ENCODE data around the gene DHPS. TPM values are rescaled to one million over a fixed set of nuclear protein-coding genes. Genes with fewer than 3 reads are reported as not detected.
"Not testable (repeated sequence)": the region's sequence is repeated elsewhere in the genome, so short reads cannot be mapped to it uniquely, and the experiment has no call there.

DHPS gene
- total RNA-seq, 1 experiment from 2014 or later: 150 TPM

DNA sequence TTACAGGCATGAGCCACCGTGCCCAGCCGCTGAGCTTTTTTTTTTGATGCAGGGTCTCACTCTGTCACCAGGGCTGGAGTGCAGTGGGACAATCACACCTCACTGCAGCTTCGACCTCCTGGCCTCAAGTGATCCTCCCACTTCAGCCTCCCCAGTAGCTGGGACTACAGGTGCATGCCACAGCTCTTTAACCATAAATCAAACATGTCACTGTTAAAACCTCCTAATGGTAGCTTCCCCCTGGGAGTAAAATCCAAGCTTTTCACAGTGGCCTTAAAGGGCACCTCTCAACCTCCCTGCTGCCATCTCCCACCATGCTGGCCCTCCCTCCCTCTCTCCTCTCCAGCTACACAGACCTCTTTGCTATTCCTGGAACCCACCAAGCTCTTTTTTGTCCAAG, 4.2 kb upstream of the DHPS start:
- H3F3A ChIP-seq (ENCODE audit: low read length, unreplicated experiment): no peaks in the 10 kb centered on the region
- intact Hi-C loops (cut with micrococcal nuclease): no loop called here
- H3K4me3 ChIP-seq (ENCODE audit: low read length): no peak overlapping the region
- POLR2A ChIA-PET (ENCODE audit: unreplicated experiment): interaction anchor here (0.6 kb wide), 1 partner anchor 187 kb away, joined by 3 read pairs; no protein-coding TSS in a partner anchor
- no peak overlapping the region for H3K9ac ChIP-seq (ENCODE audit: low read length)
- BruUV-seq (replicated peaks): no TSS peak
- H3K9me2 ChIP-seq (replicated peaks; ENCODE audit: low read length): no peaks in the 10 kb centered on the region
- H3K9me3 ChIP-seq (ENCODE audit: low read length): no peaks in the 10 kb centered on the region
- ATAC-seq (no peak), DNase-seq (no peak)
- CTCF ChIA-PET: no interaction called here
- H4K20me1 ChIP-seq (ENCODE audit: low read length): no peaks in the 10 kb centered on the region
- no peaks in the 10 kb centered on the region for H3K36me3 ChIP-seq (ENCODE audit: low read depth, low read length)
- no peaks in the 10 kb centered on the region for H3K79me2 ChIP-seq (ENCODE audit: low read length)
- H3K4me2 ChIP-seq (ENCODE audit: low read length): no peak overlapping the region
- no peak for TF ChIP-seq CTCF (conservative IDR thresholded peaks at IDR 0.05; ENCODE audit: low read depth, low read length)
- TF ChIP-seq EZH2 (IDR thresholded peaks at IDR 0.05; ENCODE audit: low read length, unreplicated experiment): no peak
- no peak for TF ChIP-seq EZH2phosphoT487 (IDR thresholded peaks at IDR 0.05; ENCODE audit: borderline replicate concordance, low read length)
- H3K27ac ChIP-seq (ENCODE audit: low read length): no peak overlapping the region
- no peak overlapping the region for H2AFZ ChIP-seq (ENCODE audit: low read length)
- no peaks in the 10 kb centered on the region for H3K4me1 ChIP-seq (ENCODE audit: insufficient read depth, low read length)
- no peaks in the 10 kb centered on the region for H3K27me3 ChIP-seq (ENCODE audit: low read length)

DNA sequence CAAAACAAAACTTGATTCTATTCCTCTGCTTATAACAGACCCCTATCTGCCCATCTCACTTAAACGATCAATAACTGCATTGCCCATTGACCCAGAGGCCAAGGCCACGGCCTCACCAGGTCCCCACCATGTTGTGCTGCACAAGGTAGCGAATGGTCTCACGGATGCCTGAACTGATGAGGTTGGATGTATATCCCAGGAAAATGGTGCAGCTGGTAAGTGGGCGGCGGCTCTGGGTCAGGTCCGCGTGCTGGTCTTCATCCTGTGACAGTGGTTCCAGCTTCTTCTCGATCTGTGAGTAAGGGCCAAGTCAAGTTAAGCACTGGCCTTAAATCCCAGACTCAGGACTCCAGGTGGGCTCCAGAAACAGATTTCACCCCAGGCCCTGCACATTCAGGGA, 1.6 kb downstream of the DHPS start:
- peaks cover 34% of the 10 kb centered on the region for H3K36me3 ChIP-seq (ENCODE audit: low read depth, low read length)
- ATAC-seq (no peak), DNase-seq (no peak)
- H2AFZ ChIP-seq (ENCODE audit: low read length): no peak overlapping the region
- no peaks in the 10 kb centered on the region for H3K27me3 ChIP-seq (ENCODE audit: low read length)
- ChIA-PET POLR2A (ENCODE audit: unreplicated experiment) (no interaction called here), CTCF (no interaction called here)
- TF ChIP-seq EZH2 (IDR thresholded peaks at IDR 0.05; ENCODE audit: low read length, unreplicated experiment) (no peak), EZH2phosphoT487 (IDR thresholded peaks at IDR 0.05; ENCODE audit: borderline replicate concordance, low read length) (no peak), CTCF (conservative IDR thresholded peaks at IDR 0.05; ENCODE audit: low read depth, low read length) (no peak)
- H3K4me2 ChIP-seq (ENCODE audit: low read length): peak overlapping the region; percentile 64
- BruUV-seq (replicated peaks): no TSS peak
- H3K9me2 ChIP-seq (replicated peaks; ENCODE audit: low read length): no peaks in the 10 kb centered on the region
- no peak overlapping the region for H3K27ac ChIP-seq (ENCODE audit: low read length)
- no peaks in the 10 kb centered on the region for H3K9me3 ChIP-seq (ENCODE audit: low read length)
- H4K20me1 ChIP-seq (ENCODE audit: low read length): peaks cover 6% of the 10 kb centered on the region; the same call in 1 of the 2 replicates
- no peaks in the 10 kb centered on the region for H3K4me1 ChIP-seq (ENCODE audit: insufficient read depth, low read length)
- no peaks in the 10 kb centered on the region for H3F3A ChIP-seq (ENCODE audit: low read length, unreplicated experiment)
- H3K79me2 ChIP-seq (ENCODE audit: low read length): peaks cover 20% of the 10 kb centered on the region
- no peak overlapping the region for H3K4me3 ChIP-seq (ENCODE audit: low read length)
- intact Hi-C loops (cut with micrococcal nuclease): no loop called here
- H3K9ac ChIP-seq (ENCODE audit: low read length): no peak overlapping the region

GRCh38 chr19:12678039-12678438, 3.6 kb downstream of the DHPS start:
- H4K20me1 ChIP-seq (ENCODE audit: low read length); H3K9me2 ChIP-seq (replicated peaks; ENCODE audit: low read length); H2AFZ ChIP-seq (ENCODE audit: low read length); H3K27me3 ChIP-seq (ENCODE audit: low read length); H3K4me3 ChIP-seq (ENCODE audit: low read length); BruUV-seq (replicated peaks); H3K9ac ChIP-seq (ENCODE audit: low read length); ATAC-seq; intact Hi-C loops (cut with micrococcal nuclease); H3F3A ChIP-seq (ENCODE audit: low read length, unreplicated experiment); H3K27ac ChIP-seq (ENCODE audit: low read length); H3K9me3 ChIP-seq (ENCODE audit: low read length); DNase-seq; H3K4me2 ChIP-seq (ENCODE audit: low read length); CTCF ChIA-PET; H3K4me1 ChIP-seq (ENCODE audit: insufficient read depth, low read length): not testable (repeated sequence)
- peaks cover 25% of the 10 kb centered on the region for H3K79me2 ChIP-seq (ENCODE audit: low read length)
- peaks cover 44% of the 10 kb centered on the region for H3K36me3 ChIP-seq (ENCODE audit: low read depth, low read length)
- POLR2A ChIA-PET (ENCODE audit: unreplicated experiment): interaction anchor here (0.5 kb wide), 1 partner anchor 68 kb away, joined by 3 read pairs; the partner anchor contains the start of genes ZNF490 and ZNF791
